Endothelial cell of umbilical vein (primary cell): ENCODE data around the gene KRTAP1-3. TPM values are rescaled to one million over a fixed set of nuclear protein-coding genes. Genes with fewer than 3 reads are reported as not detected.

ENCODE experiments used
- BruUV-seq: library from RNA; stranded (reverse); fragments of 400-500 nt; replicated peaks from 2 replicates; lab custom pipeline; 2021; lab: Mats Ljungman, UMichigan
- CTCF ChIA-PET: fragments of 300-600, 350-600 bp; sonication (Branson Sonifier 250); formaldehyde crosslinking; loops from one replicate; lab custom pipeline; 2021; ENCODE audit warnings: antibody characterized with exemption, inconsistent platforms; lab: Charles Lee
- POLR2A ChIA-PET: fragments of 300-600, 350-600 bp; sonication (Branson Sonifier 250); formaldehyde crosslinking; loops from one replicate; lab custom pipeline; 2021; ENCODE audit warnings: antibody characterized with exemption, inconsistent platforms; lab: Charles Lee
- DNase-seq: peaks from one replicate; pipeline ENCODE4 v3.0.0-alpha.2; 2011; ENCODE audit warnings: low read depth, low spot score
- FAIRE-seq: peaks from 2 replicates; lab custom pipeline; 2011; peaks lifted over from hg19 to GRCh38; lab: Jason Lieb, UNC
- H2AFZ ChIP-seq: 2 replicates; pipeline ENCODE4 v1.6.0; 2012; ENCODE audit warnings: low read depth, low read length, control low read depth, inconsistent platforms
- H3K27ac ChIP-seq: 2 replicates; pipeline ENCODE4 v1.5.1; 2011; ENCODE audit warnings: low read depth, mild to moderate bottlenecking, control low read depth, low read length, moderate library complexity; ENCODE audit not compliant: insufficient read depth
- H3K27me3 ChIP-seq, 2 experiments: 2 replicates each; pipeline versions ENCODE4 v1.6.0 to v1.6.1; 2011; ENCODE audit warnings: low read length in 2 of 2, mixed read lengths in 1 of 2; ENCODE audit not compliant: control insufficient read depth in 2 of 2, insufficient read depth in 2 of 2
- H3K36me3 ChIP-seq, 2 experiments: 2 replicates in 1 of 2; 3 replicates in 1 of 2; pipeline ENCODE4 v1.5.1; 2011; ENCODE audit warnings: low read length in 2 of 2, mild to moderate bottlenecking in 1 of 2, moderate library complexity in 1 of 2; ENCODE audit not compliant: control insufficient read depth in 2 of 2, insufficient read depth in 2 of 2; ENCODE audit errors: extremely low read depth in 1 of 2
- H3K4me1 ChIP-seq: 3 replicates; pipeline ENCODE4 v1.5.1; 2011; ENCODE audit warnings: mild to moderate bottlenecking, low read length; ENCODE audit not compliant: control insufficient read depth, insufficient read depth; ENCODE audit errors: extremely low read depth
- H3K4me2 ChIP-seq: 2 replicates; pipeline ENCODE4 v1.6.1; 2011; ENCODE audit warnings: low read length, control low read depth, mixed read lengths; ENCODE audit not compliant: insufficient read depth
- H3K4me3 ChIP-seq, 3 experiments: fragments of 200-600 bp in 1 of 3; sonication (generic), shearing (Covaris generic) in 1 of 3; replicated peaks in 1 of 3; 2 replicates each; pipeline ENCODE4 v1.5.1; 2011 to 2016; ENCODE audit warnings: control low read depth in 3 of 3, low read length in 3 of 3, mild to moderate bottlenecking in 2 of 3, inconsistent platforms in 1 of 3, low read depth in 1 of 3, moderate library complexity in 1 of 3; ENCODE audit not compliant: insufficient read depth in 1 of 3
- H3K79me2 ChIP-seq: 2 replicates; pipeline ENCODE4 v1.6.0; 2012; ENCODE audit warnings: low read length, inconsistent platforms; ENCODE audit not compliant: control insufficient read depth, insufficient read depth
- H3K9ac ChIP-seq: replicated peaks from 2 replicates; pipeline ENCODE3; 2011; ENCODE audit warnings: low read length, control low read depth; ENCODE audit not compliant: insufficient read depth; ENCODE audit errors: extremely low read depth
- H3K9me1 ChIP-seq: replicated peaks from 3 replicates; pipeline ENCODE4 v1.6.0; 2011; ENCODE audit warnings: mild to moderate bottlenecking, low read length; ENCODE audit not compliant: control insufficient read depth, insufficient read depth; ENCODE audit errors: extremely low read depth
- H3K9me3 ChIP-seq: replicated peaks from 2 replicates; pipeline ENCODE4 v1.5.1; 2012; ENCODE audit warnings: low read length, inconsistent platforms; ENCODE audit not compliant: control insufficient read depth, insufficient read depth
- H4K20me1 ChIP-seq: replicated peaks from 2 replicates; pipeline ENCODE3; 2011; ENCODE audit warnings: mild to moderate bottlenecking, low read length; ENCODE audit not compliant: control insufficient read depth, insufficient read depth; ENCODE audit errors: extremely low read depth
- CTCF ChIP-seq, 2 donors: IDR thresholded peaks; 1 replicate in 1 of 2; 2 replicates in 1 of 2; pipeline ENCODE4 v1.5.1; 2011; ENCODE audit warnings: low read length in 2 of 2, mild to moderate bottlenecking in 2 of 2, moderate library complexity in 2 of 2, control low read depth in 1 of 2, inconsistent platforms in 1 of 2, low read depth in 1 of 2; ENCODE audit not compliant: insufficient read depth in 1 of 2; ENCODE audit errors: extremely low read depth in 1 of 2
- EZH2 ChIP-seq: IDR thresholded peaks from 2 replicates; pipeline ENCODE4 v1.6.1; 2012; ENCODE audit warnings: borderline replicate concordance, low read depth, mild to moderate bottlenecking, moderate library complexity, low read length, inconsistent platforms; ENCODE audit not compliant: severe bottlenecking
- FOS ChIP-seq: IDR thresholded peaks from 2 replicates; pipeline ENCODE4 v1.6.1; 2011; ENCODE audit warnings: mild to moderate bottlenecking, low read length, moderate library complexity, borderline replicate concordance; ENCODE audit not compliant: insufficient read depth
- GATA2 ChIP-seq: IDR thresholded peaks from 2 replicates; pipeline ENCODE4 v1.7.0; 2011; ENCODE audit warnings: low read depth, mild to moderate bottlenecking, moderate library complexity, mixed read lengths, low read length; ENCODE audit not compliant: insufficient read length, insufficient read depth
- JUN ChIP-seq: IDR thresholded peaks from 2 replicates; pipeline ENCODE4 v1.6.1; 2011; ENCODE audit warnings: borderline replicate concordance, low read depth; ENCODE audit not compliant: insufficient read length, insufficient read depth
- MAX ChIP-seq: IDR thresholded peaks from 2 replicates; pipeline ENCODE4 v1.6.1; 2011; ENCODE audit not compliant: insufficient read depth, insufficient read length
- MYC ChIP-seq: IDR thresholded peaks from one replicate; pipeline ENCODE4 v1.6.1; 2011; ENCODE audit warnings: mild to moderate bottlenecking, low read depth, low read length
- POLR2A ChIP-seq: IDR thresholded peaks from 2 replicates; pipeline ENCODE4 v1.6.1; 2012; ENCODE audit warnings: low read depth, mild to moderate bottlenecking, control low read depth, low read length
- POLR2AphosphoS5 ChIP-seq: IDR thresholded peaks from 2 replicates; pipeline ENCODE4 v1.6.1; 2012; ENCODE audit warnings: low read depth, mild to moderate bottlenecking, control low read depth, low read length, moderate library complexity; ENCODE audit not compliant: insufficient read depth
- dilution Hi-C: fragments of 300-500 bp; cut with MboI; formaldehyde crosslinking; loops from one replicate; pipeline ENCODE4 v1.15.0; 2019; ENCODE audit warnings: low sequenced_read_pairs; ENCODE audit not compliant: extremely low pct_ligation_motif_present
- intact Hi-C: fragments of 100-400 bp; cut with micrococcal nuclease; formaldehyde crosslinking; loops from one replicate; pipeline ENCODE4 v1.10.0; 2022
- polyA plus RNA-seq, 4 experiments: library from polyadenylated mRNA; depleted of rRNA in 3 of 4; stranded (reverse) in 3 of 4; unstranded in 1 of 4; fragments of >200 nt; gene quantifications; 2 replicates each; pipeline versions ENCODE4 v1.2.1 to v1.2.3, GENCODE V29; 2011 to 2012; ENCODE audit warnings: missing spikeins in 1 of 4
- total RNA-seq: library from RNA; stranded (reverse); gene quantifications from 2 replicates; pipeline ENCODE4 v1.2.3, GENCODE V29; 2021

Gene KRTAP1-3
- total and polyA plus RNA-seq, 2 donors (not counting 3 experiments of a cell fraction or from before 2014, with no cell fraction given) = not detected

- Histone ChIP-seq H4K20me1 (no peaks in the 10 kb centered on the region), H3K4me1 (no peaks in the 10 kb centered on the region), H3K9me3 (no peaks in the 10 kb centered on the region), H3K9me1 (no peaks in the 10 kb centered on the region), H3K36me3 (no peaks in the 10 kb centered on the region), H3K27ac (no peak overlapping the region), H3K4me2 (no peak overlapping the region), H3K79me2 (no peaks in the 10 kb centered on the region), H3K27me3 (no peaks in the 10 kb centered on the region), H2AFZ (no peak overlapping the region), H3K4me3 (no peak overlapping the region), H3K9ac (no peak overlapping the region)
- BruUV-seq = no TSS peak
- dilution Hi-C loops (no loop called here), intact Hi-C loops (no loop called here)
- FAIRE-seq (no peak), DNase-seq (no peak)
- TF ChIP-seq CTCF (IDR thresholded peaks at IDR 0.05; ENCODE audit: extremely low read depth in 1 of 2, insufficient read depth in 1 of 2, low read depth in 1 of 2, low read length in 2 of 2) (no peak), EZH2 (no peak), GATA2 (no peak), MAX (no peak), FOS (no peak), POLR2AphosphoS5 (no peak), POLR2A (no peak), JUN (no peak), MYC (no peak)
- POLR2A ChIA-PET = no interaction called here
- CTCF ChIA-PET = no interaction called here
Measured at GRCh38 chr17:41003926-41004325, 30.7 kb downstream of the KRTAP1-3 start.
